ENCODE measurements around the gene MSLN.

The MSLN gene

DNA sequence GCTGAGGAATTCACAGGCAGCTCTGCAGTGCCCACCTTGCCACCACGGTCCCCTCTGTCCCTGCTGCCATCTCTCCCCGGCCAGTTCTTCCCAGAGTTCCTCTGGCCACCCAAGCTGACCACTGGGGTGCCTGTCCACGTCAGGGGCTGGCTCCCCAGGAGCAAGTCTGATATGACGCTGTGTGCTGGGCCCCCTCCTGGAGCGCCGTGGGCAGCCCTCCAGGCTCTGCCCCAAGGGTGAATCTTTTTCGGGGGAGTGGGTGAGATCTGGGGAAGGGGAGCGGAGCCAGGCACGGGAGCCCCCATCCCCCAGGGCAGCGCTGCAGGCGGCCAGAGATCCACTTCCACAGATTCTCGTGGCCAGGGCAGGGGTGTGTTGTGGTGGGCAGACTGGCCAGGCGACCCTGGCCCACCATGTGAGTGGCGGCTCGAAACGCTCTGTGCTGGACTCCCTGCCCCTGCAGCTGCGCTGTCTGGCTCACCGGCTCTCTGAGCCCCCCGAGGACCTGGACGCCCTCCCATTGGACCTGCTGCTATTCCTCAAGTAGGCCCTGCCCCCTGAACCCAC lies 3.7 kb downstream of the MSLN start:
- Histone ChIP-seq H3K9me3 (ENCODE audit: insufficient read depth, low read length) (no peaks in the 10 kb centered on the region), H3K27me3 (ENCODE audit: low read length) (no peaks in the 10 kb centered on the region), H3K9ac (ENCODE audit: low read length) (no peak overlapping the region), H3F3A (ENCODE audit: insufficient read depth) (no peaks in the 10 kb centered on the region), H3K79me2 (ENCODE audit: insufficient read depth, low read length) (no peaks in the 10 kb centered on the region), H3K36me3 (ENCODE audit: low read length) (no peaks in the 10 kb centered on the region), H3K4me3 (ENCODE audit: insufficient read depth, low read length, poor library complexity, severe bottlenecking) (no peak overlapping the region), H3K4me2 (ENCODE audit: low read depth, low read length, poor library complexity, severe bottlenecking) (no peak overlapping the region), H4K20me1 (ENCODE audit: low read depth, low read length) (no peaks in the 10 kb centered on the region), H3K9me2 (replicated peaks; ENCODE audit: insufficient read depth, low read length) (no peaks in the 10 kb centered on the region), H3K27ac (ENCODE audit: low read depth, low read length) (no peak overlapping the region), H2AFZ (ENCODE audit: low read depth, low read length, severe bottlenecking) (no peak overlapping the region)
- TF ChIP-seq EZH2phosphoT487 (conservative IDR thresholded peaks at IDR 0.05; ENCODE audit: low read length) = no peak
- TF ChIP-seq, protein P1, sequence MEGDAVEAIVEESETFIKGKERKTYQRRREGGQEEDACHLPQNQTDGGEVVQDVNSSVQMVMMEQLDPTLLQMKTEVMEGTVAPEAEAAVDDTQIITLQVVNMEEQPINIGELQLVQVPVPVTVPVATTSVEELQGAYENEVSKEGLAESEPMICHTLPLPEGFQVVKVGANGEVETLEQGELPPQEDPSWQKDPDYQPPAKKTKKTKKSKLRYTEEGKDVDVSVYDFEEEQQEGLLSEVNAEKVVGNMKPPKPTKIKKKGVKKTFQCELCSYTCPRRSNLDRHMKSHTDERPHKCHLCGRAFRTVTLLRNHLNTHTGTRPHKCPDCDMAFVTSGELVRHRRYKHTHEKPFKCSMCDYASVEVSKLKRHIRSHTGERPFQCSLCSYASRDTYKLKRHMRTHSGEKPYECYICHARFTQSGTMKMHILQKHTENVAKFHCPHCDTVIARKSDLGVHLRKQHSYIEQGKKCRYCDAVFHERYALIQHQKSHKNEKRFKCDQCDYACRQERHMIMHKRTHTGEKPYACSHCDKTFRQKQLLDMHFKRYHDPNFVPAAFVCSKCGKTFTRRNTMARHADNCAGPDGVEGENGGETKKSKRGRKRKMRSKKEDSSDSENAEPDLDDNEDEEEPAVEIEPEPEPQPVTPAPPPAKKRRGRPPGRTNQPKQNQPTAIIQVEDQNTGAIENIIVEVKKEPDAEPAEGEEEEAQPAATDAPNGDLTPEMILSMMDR (IDR thresholded peaks at IDR 0.05; ENCODE audit: insufficient read depth, low read length, poor library complexity, severe bottlenecking) = no peak

DNA sequence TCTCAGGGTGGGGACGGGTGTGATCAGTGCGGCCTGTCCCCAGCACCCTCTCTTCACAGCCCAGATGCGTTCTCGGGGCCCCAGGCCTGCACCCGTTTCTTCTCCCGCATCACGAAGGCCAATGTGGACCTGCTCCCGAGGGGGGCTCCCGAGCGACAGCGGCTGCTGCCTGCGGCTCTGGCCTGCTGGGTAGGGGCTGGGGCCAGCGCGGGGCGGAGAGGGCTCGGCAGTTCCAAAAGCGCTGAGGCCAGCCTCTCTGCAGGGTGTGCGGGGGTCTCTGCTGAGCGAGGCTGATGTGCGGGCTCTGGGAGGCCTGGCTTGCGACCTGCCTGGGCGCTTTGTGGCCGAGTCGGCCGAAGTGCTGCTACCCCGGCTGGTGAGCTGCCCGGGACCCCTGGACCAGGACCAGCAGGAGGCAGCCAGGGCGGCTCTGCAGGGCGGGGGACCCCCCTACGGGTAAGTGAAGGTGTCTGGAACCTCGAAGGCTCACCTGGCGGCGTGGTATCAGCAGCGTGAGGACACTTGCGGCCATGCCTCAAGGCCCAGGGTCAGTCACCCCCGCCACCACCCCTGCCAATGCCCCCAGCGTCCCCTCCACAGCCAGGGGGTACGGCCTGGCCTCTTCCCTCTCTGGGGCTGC lies 4.4 kb downstream of the MSLN start:
- Histone ChIP-seq H3K9ac (ENCODE audit: low read length) (no peak overlapping the region), H3K27me3 (ENCODE audit: low read length) (no peaks in the 10 kb centered on the region), H3K4me2 (ENCODE audit: low read depth, low read length, poor library complexity, severe bottlenecking) (no peak overlapping the region), H3K79me2 (ENCODE audit: insufficient read depth, low read length) (no peaks in the 10 kb centered on the region), H3K9me2 (replicated peaks; ENCODE audit: insufficient read depth, low read length) (no peaks in the 10 kb centered on the region), H3K36me3 (ENCODE audit: low read length) (no peaks in the 10 kb centered on the region), H2AFZ (ENCODE audit: low read depth, low read length, severe bottlenecking) (no peak overlapping the region), H3K9me3 (ENCODE audit: insufficient read depth, low read length) (no peaks in the 10 kb centered on the region), H3K27ac (ENCODE audit: low read depth, low read length) (no peak overlapping the region), H3F3A (ENCODE audit: insufficient read depth) (no peaks in the 10 kb centered on the region), H4K20me1 (ENCODE audit: low read depth, low read length) (no peaks in the 10 kb centered on the region), H3K4me3 (ENCODE audit: insufficient read depth, low read length, poor library complexity, severe bottlenecking) (no peak overlapping the region)
- TF ChIP-seq, protein P1 (IDR thresholded peaks at IDR 0.05; ENCODE audit: insufficient read depth, low read length, poor library complexity, severe bottlenecking) = no peak
- TF ChIP-seq EZH2phosphoT487 (conservative IDR thresholded peaks at IDR 0.05; ENCODE audit: low read length) = no peak

DNA sequence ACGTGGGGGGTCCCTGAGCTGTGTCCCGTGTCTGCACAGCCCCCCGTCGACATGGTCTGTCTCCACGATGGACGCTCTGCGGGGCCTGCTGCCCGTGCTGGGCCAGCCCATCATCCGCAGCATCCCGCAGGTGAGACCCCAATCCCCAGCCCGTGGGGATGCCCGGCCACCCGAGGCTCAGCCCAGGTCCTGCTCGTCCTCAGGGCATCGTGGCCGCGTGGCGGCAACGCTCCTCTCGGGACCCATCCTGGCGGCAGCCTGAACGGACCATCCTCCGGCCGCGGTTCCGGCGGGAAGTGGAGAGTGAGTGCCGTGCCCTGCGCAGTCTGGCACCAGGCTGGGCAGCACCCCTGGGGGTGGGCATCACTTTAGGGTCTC lies 4.9 kb downstream of the MSLN start:
- TF ChIP-seq EZH2phosphoT487 (conservative IDR thresholded peaks at IDR 0.05; ENCODE audit: low read length) = no peak
- TF ChIP-seq, protein P1 (IDR thresholded peaks at IDR 0.05; ENCODE audit: insufficient read depth, low read length, poor library complexity, severe bottlenecking) = no peak
- no peaks in the 10 kb centered on the region for H3K36me3 ChIP-seq (ENCODE audit: low read length)
- no peak overlapping the region for H3K4me3 ChIP-seq (ENCODE audit: insufficient read depth, low read length, poor library complexity, severe bottlenecking)
- H2AFZ ChIP-seq (ENCODE audit: low read depth, low read length, severe bottlenecking) = no peak overlapping the region
- H3K9me3 ChIP-seq (ENCODE audit: insufficient read depth, low read length) = no peaks in the 10 kb centered on the region
- H3K27ac ChIP-seq (ENCODE audit: low read depth, low read length) = no peak overlapping the region
- no peak overlapping the region for H3K4me2 ChIP-seq (ENCODE audit: low read depth, low read length, poor library complexity, severe bottlenecking)
- no peak overlapping the region for H3K9ac ChIP-seq (ENCODE audit: low read length)
- no peaks in the 10 kb centered on the region for H3F3A ChIP-seq (ENCODE audit: insufficient read depth)
- H3K27me3 ChIP-seq (ENCODE audit: low read length) = no peaks in the 10 kb centered on the region
- no peaks in the 10 kb centered on the region for H4K20me1 ChIP-seq (ENCODE audit: low read depth, low read length)
- H3K9me2 ChIP-seq (replicated peaks; ENCODE audit: insufficient read depth, low read length) = no peaks in the 10 kb centered on the region
- no peaks in the 10 kb centered on the region for H3K79me2 ChIP-seq (ENCODE audit: insufficient read depth, low read length)

Data from SU-DHL-6 (cell line).